Erythroblast (primary cell): Measurements from ENCODE around the gene FARSB.

Experiments used
- GATA1 ChIP-seq: IDR thresholded peaks from 2 replicates; pipeline ENCODE4 v1.6.1; 2011; ENCODE audit warnings: low read depth, mild to moderate bottlenecking, control low read depth, low read length, moderate library complexity
- POLR2A ChIP-seq: IDR thresholded peaks from 2 replicates; pipeline ENCODE4 v1.6.1; 2011; ENCODE audit warnings: mild to moderate bottlenecking, low read length

DNA sequence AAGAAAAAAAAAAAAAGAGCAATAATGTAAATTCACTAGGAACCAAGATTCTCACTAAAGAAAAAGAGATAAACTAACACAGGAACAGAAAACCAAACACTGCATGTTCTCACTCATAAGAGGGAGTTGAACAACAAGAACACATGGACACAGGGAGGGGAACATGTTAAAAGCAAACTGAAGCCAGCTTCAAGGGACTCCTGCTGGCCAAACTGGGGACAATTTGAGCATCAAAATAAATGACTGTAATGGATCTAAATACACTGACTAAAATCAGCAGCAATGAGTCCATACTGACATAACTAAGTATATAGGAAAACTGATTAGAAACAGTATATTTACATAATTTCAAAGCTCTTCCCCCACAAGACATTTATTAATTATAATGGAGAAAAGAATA is 73.0 kb downstream of the FARSB start:
- TF ChIP-seq POLR2A (no peak), GATA1 (no peak)
